Neural crest cell (in vitro differentiated cells): ENCODE data around the gene RNU1-1. TPM values are rescaled to one million over a fixed set of nuclear protein-coding genes. Genes with fewer than 3 reads are reported as not detected.

ENCODE experiments used
- total RNA-seq: library from RNA; stranded (reverse); gene quantifications from 2 replicates; pipeline ENCODE4 v1.2.1, GENCODE V29; 2021

Gene RNU1-1
- total RNA-seq, 1 donor from 2014 or later = 3,042 TPM

Other genes starting within 250 kb of the RNU1-1 start
- 24.3 and 24.6 TPM in 2 replicates for gene FBXO42, start 161.8 kb downstream of the RNU1-1 start, total RNA-seq
- 153 and 165 TPM in 2 replicates for gene SZRD1, start 147.0 kb downstream of the RNU1-1 start, total RNA-seq
- gene SPATA21, start 76.9 kb downstream of the RNU1-1 start, total RNA-seq = not detected in 2 replicates
- gene NECAP2, start 73.6 kb downstream of the RNU1-1 start, total RNA-seq = 44.7 and 44.8 TPM in 2 replicates
- 124 and 129 TPM in 2 replicates for gene NBPF1, start 99.3 kb upstream of the RNU1-1 start, total RNA-seq
- 2,478 and 3,042 TPM in 2 replicates for gene RNU1-3, start 152.7 kb upstream of the RNU1-1 start, total RNA-seq
- gene RNU1-4, start 226.2 kb upstream of the RNU1-1 start, total RNA-seq = 2,478 and 3,042 TPM in 2 replicates